Kidney (tissue), 14 donors: Measurements from ENCODE around the gene RSU1. TPM values are rescaled to one million over a fixed set of nuclear protein-coding genes. Genes with fewer than 3 reads are reported as not detected.

Experiments used
- DNase-seq, 5 donors: peaks; one replicate each; pipeline ENCODE4 v3.0.0-alpha.2; 2013 to 2020
- FAIRE-seq: peaks from 2 replicates; lab custom pipeline; 2012; peaks lifted over from hg19 to GRCh38; lab: Jason Lieb, UNC
- H3K27ac ChIP-seq, 2 donors: one replicate each; pipeline ENCODE4 v1.7.0; 2013; ENCODE audit warnings: low read depth in 2 of 2, low read length in 2 of 2, inconsistent platforms in 1 of 2
- H3K27me3 ChIP-seq: one replicate; pipeline ENCODE4 v1.7.1; 2013; ENCODE audit warnings: low read length, inconsistent platforms; ENCODE audit not compliant: control insufficient read depth, insufficient read depth
- H3K36me3 ChIP-seq, 3 donors: one replicate each; pipeline versions ENCODE4 v1.7.0 to v1.7.1; 2013; ENCODE audit warnings: low read length in 3 of 3, control low read depth in 1 of 3, inconsistent platforms in 1 of 3; ENCODE audit not compliant: insufficient read depth in 3 of 3, control insufficient read depth in 2 of 3
- H3K4me1 ChIP-seq, 3 donors: one replicate each; pipeline versions ENCODE4 v1.7.0 to v1.7.1; 2013; ENCODE audit warnings: low read length in 3 of 3, inconsistent platforms in 1 of 3, low read depth in 1 of 3; ENCODE audit not compliant: control insufficient read depth in 2 of 3, insufficient read depth in 2 of 3
- H3K4me3 ChIP-seq, 3 donors: one replicate each; pipeline versions ENCODE4 v1.7.0 to v1.8.1; 2013; ENCODE audit warnings: low read length in 3 of 3, control low read depth in 1 of 3, inconsistent platforms in 1 of 3
- H3K9ac ChIP-seq, 3 donors: one replicate each; pipeline versions ENCODE4 v1.7.0 to v1.7.1; 2013; ENCODE audit warnings: low read length in 3 of 3, control low read depth in 1 of 3, inconsistent platforms in 1 of 3
- H3K9me3 ChIP-seq, 3 donors: one replicate each; pipeline versions ENCODE4 v1.7.0 to v1.7.1; 2013; ENCODE audit warnings: low read length in 3 of 3, control low read depth in 1 of 3, inconsistent platforms in 1 of 3; ENCODE audit not compliant: control insufficient read depth in 2 of 3, insufficient read depth in 1 of 3
- CTCF ChIP-seq: IDR thresholded peaks from 3 replicates; pipeline ENCODE4 v1.5.1; 2012; ENCODE audit warnings: mild to moderate bottlenecking, moderate library complexity, borderline replicate concordance; ENCODE audit not compliant: insufficient read depth; ENCODE audit errors: extremely low read depth
- intact Hi-C: fragments of 100-400 bp; cut with DNase I; formaldehyde crosslinking; loops from one replicate; pipeline ENCODE4 v1.11.1; 2022
- polyA plus RNA-seq: library from polyadenylated mRNA; stranded (reverse); fragments of 350-450 nt; fragmentation: Illumina TruSeq; extraction: RNeasy Lipid Tissue Mini Kit (QIAGEN cat#74804); gene quantifications from one replicate; pipeline ENCODE4 v1.2.3, GENCODE V29; 2014; ENCODE audit warnings: low read depth, low replicate concordance; ENCODE audit not compliant: insufficient read depth
- total RNA-seq: library from RNA; stranded (reverse); fragmentation: NEBNext Ultra II Directional; extraction: Animal tissue kit (Norgen Biotek cat#: 25700); gene quantifications from one replicate; pipeline ENCODE4 v1.2.1, GENCODE V29; 2021
- donor health status: control.
- donor health status: control.
- donor health status: control.
- donor health status: control.
- donor health status: control.
- donor health status: DM: yes; HTN: yes; CAD: no.
- donor health status: Normal renal cell carcinoma (clear cell type).

Gene RSU1
- total and polyA plus RNA-seq, 2 donors from 2014 or later: 44.6 to 72.4 TPM

GRCh38 chr10:16768702-16769101 lies 48.5 kb downstream of the RSU1 start:
- H3K27ac ChIP-seq: no peak overlapping the region
- no peak for TF ChIP-seq CTCF
- no peak overlapping the region for H3K9ac ChIP-seq
- no peaks in the 10 kb centered on the region for H3K36me3 ChIP-seq
- no peaks in the 10 kb centered on the region for H3K4me1 ChIP-seq
- no peak for FAIRE-seq
- DNase-seq: no peak
- intact Hi-C loops: no loop called here
- H3K9me3 ChIP-seq: no peaks in the 10 kb centered on the region
- H3K4me3 ChIP-seq: no peak overlapping the region
- no peaks in the 10 kb centered on the region for H3K27me3 ChIP-seq

- intact Hi-C loops: no loop called here
- no peaks in the 10 kb centered on the region for H3K36me3 ChIP-seq
- H3K9ac ChIP-seq: no peak overlapping the region
- no peaks in the 10 kb centered on the region for H3K4me1 ChIP-seq
- FAIRE-seq: no peak
- TF ChIP-seq CTCF: no peak
- H3K27ac ChIP-seq: no peak overlapping the region
- DNase-seq: no peak
- H3K27me3 ChIP-seq: no peaks in the 10 kb centered on the region
- no peak overlapping the region for H3K4me3 ChIP-seq
- no peaks in the 10 kb centered on the region for H3K9me3 ChIP-seq
Measured at GRCh38 chr10:16765509-16766375, 51.5 kb downstream of the RSU1 start.

GRCh38 chr10:16761300-16761699 lies 55.9 kb downstream of the RSU1 start:
- FAIRE-seq (no peak), DNase-seq (no peak)
- no peaks in the 10 kb centered on the region for H3K36me3 ChIP-seq

More at GRCh38 chr10:16761300-16761699, 55.9 kb downstream of the RSU1 start:
- H3K4me1 ChIP-seq: no peaks in the 10 kb centered on the region
- H3K27me3 ChIP-seq: no peaks in the 10 kb centered on the region
- no peaks in the 10 kb centered on the region for H3K9me3 ChIP-seq
- H3K9ac ChIP-seq: no peak overlapping the region
- TF ChIP-seq CTCF: no peak
- intact Hi-C loops: no loop called here
- no peak overlapping the region for H3K4me3 ChIP-seq
- no peak overlapping the region for H3K27ac ChIP-seq
